Measurements from ENCODE around the gene STON2.

GRCh38 chr14:81260732-81261131, 139.4 kb downstream of the STON2 start:
- no peak for TF ChIP-seq CTCF (IDR thresholded peaks at IDR 0.05)
- TF ChIP-seq POLR2A (IDR thresholded peaks at IDR 0.05): no peak

All from body of pancreas (tissue), 4 donors.